ENCODE data around the gene MAGI1. TPM values are rescaled to one million over a fixed set of nuclear protein-coding genes. Genes with fewer than 3 reads are reported as not detected.
A peak's percentile ranks its signal among the peaks of the same experiment; 100 is the strongest.

The MAGI1 gene
- total and polyA plus RNA-seq, 4 donors, result 5.0 to 69.2 (median 28.5) TPM

GRCh38 chr3:65443739-65444446 lies 594.8 kb downstream of the MAGI1 start:
- Histone ChIP-seq H3K4me3 (ENCODE audit: low read length in 2 of 2) (no peak overlapping the region), H3K36me3 (ENCODE audit: control insufficient read depth in 1 of 2, insufficient read depth in 2 of 2, low read length in 1 of 2) (peaks cover 0 to 4% of the 10 kb centered on the region in 2 donors), H3K27me3 (ENCODE audit: control insufficient read depth in 1 of 2, insufficient read depth in 2 of 2, low read length in 1 of 2) (no peaks in the 10 kb centered on the region), H3K4me1 (ENCODE audit: control insufficient read depth in 1 of 2, insufficient read depth in 2 of 2, low read length in 2 of 2) (peaks cover 0 to 2% of the 10 kb centered on the region in 2 donors), H3K9me3 (ENCODE audit: control insufficient read depth, low read length) (no peaks in the 10 kb centered on the region), H3K27ac (ENCODE audit: low read depth in 1 of 2, low read length in 2 of 2) (no peak overlapping the region)
- DNase-seq (no peak), ATAC-seq (ENCODE audit: low FRiP score) (no peak)
- 95% methylated on average over 4 of the region's 4 CpGs for WGBS, 2 donors
- intact Hi-C loops (cut with DNase I), result loop anchor here in 1 of 2 donors (5.0 kb wide), 1 partner anchor 288 kb away; no protein-coding TSS in a partner anchor

GRCh38 chr3:65439641-65440284 lies 599.0 kb downstream of the MAGI1 start:
- Histone ChIP-seq H3K36me3 (ENCODE audit: control insufficient read depth in 1 of 2, insufficient read depth in 2 of 2, low read length in 1 of 2) (peaks cover 2 to 4% of the 10 kb centered on the region in 2 donors), H3K27me3 (ENCODE audit: control insufficient read depth in 1 of 2, insufficient read depth in 2 of 2, low read length in 1 of 2) (no peaks in the 10 kb centered on the region), H3K4me1 (ENCODE audit: control insufficient read depth in 1 of 2, insufficient read depth in 2 of 2, low read length in 2 of 2) (no peaks in the 10 kb centered on the region), H3K27ac (ENCODE audit: low read depth in 1 of 2, low read length in 2 of 2) (no peak overlapping the region), H3K9me3 (ENCODE audit: control insufficient read depth, low read length) (no peaks in the 10 kb centered on the region), H3K4me3 (ENCODE audit: low read length in 2 of 2) (no peak overlapping the region)
- ATAC-seq (ENCODE audit: low FRiP score), result peak; percentile 63
- WGBS, 2 donors, result 17 to 29% methylated on average over 6 of the region's 6 CpGs
- peak in 1 of 2 donors; percentile 79 for DNase-seq
- intact Hi-C loops (cut with DNase I), result loop anchor here (2.0 to 10.0 kb wide), 4 partner anchors 233 to 915 kb away; no protein-coding TSS in a partner anchor

GRCh38 chr3:65438612-65439011 lies 600.1 kb downstream of the MAGI1 start:
- ATAC-seq (ENCODE audit: low FRiP score) (no peak), DNase-seq (no peak)
- H3K4me3 ChIP-seq (ENCODE audit: low read length in 2 of 2), result no peak overlapping the region
- H3K36me3 ChIP-seq (ENCODE audit: control insufficient read depth in 1 of 2, insufficient read depth in 2 of 2, low read length in 1 of 2), result peaks cover 2 to 9% of the 10 kb centered on the region in 2 donors
- H3K4me1 ChIP-seq (ENCODE audit: control insufficient read depth in 1 of 2, insufficient read depth in 2 of 2, low read length in 2 of 2), result no peaks in the 10 kb centered on the region
- no peaks in the 10 kb centered on the region for H3K9me3 ChIP-seq (ENCODE audit: control insufficient read depth, low read length)
- no peak overlapping the region for H3K27ac ChIP-seq (ENCODE audit: low read depth in 1 of 2, low read length in 2 of 2)
- WGBS, 2 donors, result 92 to 96% methylated on average over 1 of the region's 1 CpG
- intact Hi-C loops (cut with DNase I), result loop anchor here (2.0 to 10.0 kb wide), 4 partner anchors 234 to 914 kb away; no protein-coding TSS in a partner anchor
- H3K27me3 ChIP-seq (ENCODE audit: control insufficient read depth in 1 of 2, insufficient read depth in 2 of 2, low read length in 1 of 2), result no peaks in the 10 kb centered on the region

GRCh38 chr3:65438096-65438495 lies 600.6 kb downstream of the MAGI1 start:
- no peaks in the 10 kb centered on the region for H3K4me1 ChIP-seq (ENCODE audit: control insufficient read depth in 1 of 2, insufficient read depth in 2 of 2, low read length in 2 of 2)
- no peaks in the 10 kb centered on the region for H3K9me3 ChIP-seq (ENCODE audit: control insufficient read depth, low read length)
- no peak for ATAC-seq (ENCODE audit: low FRiP score)
- DNase-seq, result no peak
- H3K27me3 ChIP-seq (ENCODE audit: control insufficient read depth in 1 of 2, insufficient read depth in 2 of 2, low read length in 1 of 2), result no peaks in the 10 kb centered on the region
- intact Hi-C loops (cut with DNase I), result loop anchor here (2.0 to 10.0 kb wide), 4 partner anchors 235 to 913 kb away; no protein-coding TSS in a partner anchor
- H3K27ac ChIP-seq (ENCODE audit: low read depth in 1 of 2, low read length in 2 of 2), result no peak overlapping the region
- H3K36me3 ChIP-seq (ENCODE audit: control insufficient read depth in 1 of 2, insufficient read depth in 2 of 2, low read length in 1 of 2), result peaks cover 2 to 9% of the 10 kb centered on the region in 2 donors
- 85 to 88% methylated on average over 3 of the region's 3 CpGs for WGBS, 2 donors
- H3K4me3 ChIP-seq (ENCODE audit: low read length in 2 of 2), result no peak overlapping the region

- no peak overlapping the region for H3K27ac ChIP-seq (ENCODE audit: low read depth in 1 of 2, low read length in 2 of 2)
- H3K36me3 ChIP-seq (ENCODE audit: control insufficient read depth in 1 of 2, insufficient read depth in 2 of 2, low read length in 1 of 2), result peaks cover 2 to 9% of the 10 kb centered on the region in 2 donors
- DNase-seq (no peak), ATAC-seq (ENCODE audit: low FRiP score) (no peak)
- H3K27me3 ChIP-seq (ENCODE audit: control insufficient read depth in 1 of 2, insufficient read depth in 2 of 2, low read length in 1 of 2), result no peaks in the 10 kb centered on the region
- intact Hi-C loops (cut with DNase I), result loop anchor here (5.0 to 10.0 kb wide), 3 partner anchors 238 to 912 kb away; no protein-coding TSS in a partner anchor
- no peak overlapping the region for H3K4me3 ChIP-seq (ENCODE audit: low read length in 2 of 2)
- no peaks in the 10 kb centered on the region for H3K4me1 ChIP-seq (ENCODE audit: control insufficient read depth in 1 of 2, insufficient read depth in 2 of 2, low read length in 2 of 2)
- no peaks in the 10 kb centered on the region for H3K9me3 ChIP-seq (ENCODE audit: control insufficient read depth, low read length)
- WGBS, 2 donors, result 56 to 59% methylated on average over 1 of the region's 1 CpG
These were observed 602.1 kb downstream of the MAGI1 start for GRCh38 chr3:65436580-65436979.

GRCh38 chr3:65433480-65433879 lies 605.2 kb downstream of the MAGI1 start:
- Histone ChIP-seq H3K4me3 (ENCODE audit: low read length in 2 of 2) (no peak overlapping the region), H3K27ac (ENCODE audit: low read depth in 1 of 2, low read length in 2 of 2) (no peak overlapping the region), H3K36me3 (ENCODE audit: control insufficient read depth in 1 of 2, insufficient read depth in 2 of 2, low read length in 1 of 2) (peaks cover 9 to 11% of the 10 kb centered on the region in 2 donors), H3K4me1 (ENCODE audit: control insufficient read depth in 1 of 2, insufficient read depth in 2 of 2, low read length in 2 of 2) (no peaks in the 10 kb centered on the region), H3K9me3 (ENCODE audit: control insufficient read depth, low read length) (no peaks in the 10 kb centered on the region), H3K27me3 (ENCODE audit: control insufficient read depth in 1 of 2, insufficient read depth in 2 of 2, low read length in 1 of 2) (no peaks in the 10 kb centered on the region)
- WGBS, 2 donors, result 87 to 91% methylated on average over 5 of the region's 5 CpGs
- intact Hi-C loops (cut with DNase I), result loop anchor here (10.0 kb wide), 2 partner anchors 241 to 909 kb away; no protein-coding TSS in a partner anchor
- ATAC-seq (ENCODE audit: low FRiP score) (no peak), DNase-seq (no peak)

GRCh38 chr3:65432388-65433003 lies 606.2 kb downstream of the MAGI1 start:
- H3K27me3 ChIP-seq (ENCODE audit: control insufficient read depth in 1 of 2, insufficient read depth in 2 of 2, low read length in 1 of 2), result no peaks in the 10 kb centered on the region
- 85 to 89% methylated on average over 6 of the region's 6 CpGs for WGBS, 2 donors
- DNase-seq, result no peak
- H3K4me3 ChIP-seq (ENCODE audit: low read length in 2 of 2), result no peak overlapping the region
- no peak overlapping the region for H3K27ac ChIP-seq (ENCODE audit: low read depth in 1 of 2, low read length in 2 of 2)
- H3K4me1 ChIP-seq (ENCODE audit: control insufficient read depth in 1 of 2, insufficient read depth in 2 of 2, low read length in 2 of 2), result no peaks in the 10 kb centered on the region
- intact Hi-C loops (cut with DNase I), result loop anchor here (10.0 kb wide), 2 partner anchors 242 to 908 kb away; no protein-coding TSS in a partner anchor
- H3K9me3 ChIP-seq (ENCODE audit: control insufficient read depth, low read length), result no peaks in the 10 kb centered on the region
- no peak for ATAC-seq (ENCODE audit: low FRiP score)
- H3K36me3 ChIP-seq (ENCODE audit: control insufficient read depth in 1 of 2, insufficient read depth in 2 of 2, low read length in 1 of 2), result peaks cover 9 to 11% of the 10 kb centered on the region in 2 donors

GRCh38 chr3:65425880-65426279 lies 612.8 kb downstream of the MAGI1 start:
- 70 to 78% methylated on average over 3 of the region's 3 CpGs for WGBS, 2 donors
- DNase-seq (no peak), ATAC-seq (ENCODE audit: low FRiP score) (no peak)
- H3K27ac ChIP-seq (ENCODE audit: low read depth in 1 of 2, low read length in 2 of 2), result no peak overlapping the region
- no peak overlapping the region for H3K4me3 ChIP-seq (ENCODE audit: low read length in 2 of 2)
- H3K4me1 ChIP-seq (ENCODE audit: control insufficient read depth in 1 of 2, insufficient read depth in 2 of 2, low read length in 2 of 2), result no peaks in the 10 kb centered on the region
- intact Hi-C loops (cut with DNase I), result no loop called here
- no peaks in the 10 kb centered on the region for H3K27me3 ChIP-seq (ENCODE audit: control insufficient read depth in 1 of 2, insufficient read depth in 2 of 2, low read length in 1 of 2)
- H3K9me3 ChIP-seq (ENCODE audit: control insufficient read depth, low read length), result no peaks in the 10 kb centered on the region
- H3K36me3 ChIP-seq (ENCODE audit: control insufficient read depth in 1 of 2, insufficient read depth in 2 of 2, low read length in 1 of 2), result peaks cover 0 to 10% of the 10 kb centered on the region in 2 donors
